PC-9 (cell line): ENCODE data around the gene NCAM2.

Experiments
- EZH2 ChIP-seq: fragments of 200-600 bp; sonication (generic); IDR thresholded peaks from 2 replicates; pipeline ENCODE4 v1.8.0; 2017; ENCODE audit warnings: antibody characterized with exemption, low read depth
- TF ChIP-seq, protein P1 (sequence below): fragments of 200-600 bp; sonication (generic); conservative IDR thresholded peaks from 2 replicates; pipeline ENCODE4 v1.6.1; 2017; ENCODE audit warnings: mixed run types, antibody characterized with exemption, mild to moderate bottlenecking, moderate library complexity

DNA sequence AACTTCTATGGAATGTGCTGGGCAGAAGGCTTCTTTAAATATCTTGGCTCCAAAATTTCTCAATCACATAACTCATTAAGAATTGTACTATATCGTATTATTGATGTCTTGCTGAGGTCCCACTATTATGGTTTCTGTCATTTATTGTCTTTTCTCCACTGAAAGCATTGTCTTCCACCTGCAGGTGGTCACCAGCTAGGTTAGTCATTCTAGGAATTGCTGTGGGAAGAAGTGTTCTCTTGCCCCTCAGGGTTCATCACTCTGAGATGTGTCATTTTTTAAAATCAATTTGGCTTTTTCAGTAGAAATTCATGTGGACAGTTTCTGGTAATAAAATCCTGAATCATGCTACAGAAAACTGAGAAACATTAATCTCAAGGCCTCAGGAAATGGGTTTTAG, 66.1 kb downstream of the NCAM2 start:
- TF ChIP-seq, protein P1, sequence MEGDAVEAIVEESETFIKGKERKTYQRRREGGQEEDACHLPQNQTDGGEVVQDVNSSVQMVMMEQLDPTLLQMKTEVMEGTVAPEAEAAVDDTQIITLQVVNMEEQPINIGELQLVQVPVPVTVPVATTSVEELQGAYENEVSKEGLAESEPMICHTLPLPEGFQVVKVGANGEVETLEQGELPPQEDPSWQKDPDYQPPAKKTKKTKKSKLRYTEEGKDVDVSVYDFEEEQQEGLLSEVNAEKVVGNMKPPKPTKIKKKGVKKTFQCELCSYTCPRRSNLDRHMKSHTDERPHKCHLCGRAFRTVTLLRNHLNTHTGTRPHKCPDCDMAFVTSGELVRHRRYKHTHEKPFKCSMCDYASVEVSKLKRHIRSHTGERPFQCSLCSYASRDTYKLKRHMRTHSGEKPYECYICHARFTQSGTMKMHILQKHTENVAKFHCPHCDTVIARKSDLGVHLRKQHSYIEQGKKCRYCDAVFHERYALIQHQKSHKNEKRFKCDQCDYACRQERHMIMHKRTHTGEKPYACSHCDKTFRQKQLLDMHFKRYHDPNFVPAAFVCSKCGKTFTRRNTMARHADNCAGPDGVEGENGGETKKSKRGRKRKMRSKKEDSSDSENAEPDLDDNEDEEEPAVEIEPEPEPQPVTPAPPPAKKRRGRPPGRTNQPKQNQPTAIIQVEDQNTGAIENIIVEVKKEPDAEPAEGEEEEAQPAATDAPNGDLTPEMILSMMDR = no peak
- no peak for TF ChIP-seq EZH2
